Tibial nerve (tissue), 4 donors: ENCODE results near the gene FYB2. TPM values are rescaled to one million over a fixed set of nuclear protein-coding genes. Genes with fewer than 3 reads are reported as not detected.

Experiments
- DNase-seq, 2 donors: peaks; one replicate each; pipeline ENCODE4 v3.0.0-alpha.2; 2019; ENCODE audit warnings: low spot score in 2 of 2
- H3K27ac ChIP-seq, 4 donors: fragments of 200-600 bp; sonication (generic) in 3 of 4; one replicate each; pipeline ENCODE4 v1.5.1; 2017 to 2019; ENCODE audit warnings: mild to moderate bottlenecking in 1 of 4
- H3K27me3 ChIP-seq, 2 donors: fragments of 200-600 bp; sonication (generic) in 1 of 2; one replicate each; pipeline versions ENCODE4 v1.5.1 to v1.6.0; 2017 to 2019
- H3K36me3 ChIP-seq, 3 donors: fragments of 200-600 bp; sonication (generic); one replicate each; pipeline ENCODE4 v1.5.1; 2018 to 2019
- H3K4me1 ChIP-seq, 4 donors: fragments of 200-600 bp; sonication (generic) in 3 of 4; one replicate each; pipeline ENCODE4 v1.5.1; 2017 to 2019
- H3K4me3 ChIP-seq, 4 donors: fragments of 200-600 bp; sonication (generic) in 3 of 4; one replicate each; pipeline ENCODE4 v1.5.1; 2017 to 2019; ENCODE audit warnings: mild to moderate bottlenecking in 1 of 4, moderate library complexity in 1 of 4
- H3K9me3 ChIP-seq, 4 donors: fragments of 200-600 bp; sonication (generic) in 3 of 4; one replicate each; pipeline ENCODE4 v1.5.1; 2017 to 2019
- EP300 ChIP-seq, 2 donors: sonication (generic); formaldehyde crosslinking; IDR thresholded peaks; one replicate each; pipeline ENCODE4 v1.6.1; 2017; ENCODE audit warnings: antibody characterized with exemption in 2 of 2, mild to moderate bottlenecking in 1 of 2
- POLR2A ChIP-seq, 2 donors: fragments of 450-650 bp; IDR thresholded peaks; one replicate each; pipeline ENCODE4 v1.6.1; 2017; ENCODE audit warnings: antibody characterized with exemption in 2 of 2, mild to moderate bottlenecking in 2 of 2, moderate library complexity in 2 of 2
- WGBS, 2 donors: methylation state at CpG; one replicate each; pipeline ENCODE4 v1.1.5; 2018; 5-methylcytosine and 5-hydroxymethylcytosine counted together
- total RNA-seq, 4 donors: library from RNA; depleted of rRNA; stranded (reverse); fragments of >200 nt; gene quantifications; one replicate each; pipeline ENCODE4 v1.1.0, GENCODE V29; 2016
- TF ChIP-seq, protein P1 (sequence below), 5 experiments: fragments of 200-600 bp in 3 of 5; fragments of 450-650 bp in 2 of 5; sonication (generic) in 3 of 5; IDR thresholded peaks; one replicate each; pipeline ENCODE4 v1.5.1; 2016 to 2019; ENCODE audit warnings: antibody characterized with exemption in 5 of 5, mild to moderate bottlenecking in 3 of 5, moderate library complexity in 2 of 5

Gene FYB2
- total RNA-seq, 4 donors from 2014 or later = not detected

- Histone ChIP-seq H3K36me3 (no peaks in the 10 kb centered on the region), H3K9me3 (no peaks in the 10 kb centered on the region), H3K27ac (no peak overlapping the region), H3K27me3 (no peaks in the 10 kb centered on the region), H3K4me3 (no peak overlapping the region), H3K4me1 (no peaks in the 10 kb centered on the region)
- no peak for DNase-seq
- WGBS, 2 donors = 89 to 93% methylated on average over 2 of the region's 2 CpGs
- TF ChIP-seq EP300 (IDR thresholded peaks at IDR 0.05) (no peak), POLR2A (IDR thresholded peaks at IDR 0.05) (no peak)
- TF ChIP-seq, protein P1, sequence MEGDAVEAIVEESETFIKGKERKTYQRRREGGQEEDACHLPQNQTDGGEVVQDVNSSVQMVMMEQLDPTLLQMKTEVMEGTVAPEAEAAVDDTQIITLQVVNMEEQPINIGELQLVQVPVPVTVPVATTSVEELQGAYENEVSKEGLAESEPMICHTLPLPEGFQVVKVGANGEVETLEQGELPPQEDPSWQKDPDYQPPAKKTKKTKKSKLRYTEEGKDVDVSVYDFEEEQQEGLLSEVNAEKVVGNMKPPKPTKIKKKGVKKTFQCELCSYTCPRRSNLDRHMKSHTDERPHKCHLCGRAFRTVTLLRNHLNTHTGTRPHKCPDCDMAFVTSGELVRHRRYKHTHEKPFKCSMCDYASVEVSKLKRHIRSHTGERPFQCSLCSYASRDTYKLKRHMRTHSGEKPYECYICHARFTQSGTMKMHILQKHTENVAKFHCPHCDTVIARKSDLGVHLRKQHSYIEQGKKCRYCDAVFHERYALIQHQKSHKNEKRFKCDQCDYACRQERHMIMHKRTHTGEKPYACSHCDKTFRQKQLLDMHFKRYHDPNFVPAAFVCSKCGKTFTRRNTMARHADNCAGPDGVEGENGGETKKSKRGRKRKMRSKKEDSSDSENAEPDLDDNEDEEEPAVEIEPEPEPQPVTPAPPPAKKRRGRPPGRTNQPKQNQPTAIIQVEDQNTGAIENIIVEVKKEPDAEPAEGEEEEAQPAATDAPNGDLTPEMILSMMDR (IDR thresholded peaks at IDR 0.05) = no peak
Measured at GRCh38 chr1:56755911-56756310, 63.3 kb downstream of the FYB2 start.

- Histone ChIP-seq H3K27me3 (no peaks in the 10 kb centered on the region), H3K27ac (no peak overlapping the region), H3K4me1 (no peaks in the 10 kb centered on the region), H3K9me3 (no peaks in the 10 kb centered on the region), H3K4me3 (no peak overlapping the region), H3K36me3 (no peaks in the 10 kb centered on the region)
- DNase-seq = no peak
- WGBS, 2 donors = 53 to 63% methylated on average over 1 of the region's 1 CpG
- TF ChIP-seq POLR2A (IDR thresholded peaks at IDR 0.05) = no peak
- TF ChIP-seq, protein P1 (IDR thresholded peaks at IDR 0.05) = no peak
- TF ChIP-seq EP300 (IDR thresholded peaks at IDR 0.05) = no peak
Measured at GRCh38 chr1:56754708-56755479, 64.3 kb downstream of the FYB2 start.

GRCh38 chr1:56745231-56745630, 74.0 kb downstream of the FYB2 start:
- no peaks in the 10 kb centered on the region for H3K4me1 ChIP-seq
- H3K4me3 ChIP-seq = no peak overlapping the region
- no peak for DNase-seq
- H3K9me3 ChIP-seq = no peaks in the 10 kb centered on the region
- TF ChIP-seq, protein P1 (IDR thresholded peaks at IDR 0.05) = no peak
- no peak for TF ChIP-seq EP300 (IDR thresholded peaks at IDR 0.05)
- no peak for TF ChIP-seq POLR2A (IDR thresholded peaks at IDR 0.05)
- H3K27me3 ChIP-seq = peaks cover 0 to 11% of the 10 kb centered on the region in 2 donors
- WGBS, 2 donors = 78 to 89% methylated on average over 3 of the region's 3 CpGs
- no peaks in the 10 kb centered on the region for H3K36me3 ChIP-seq
- H3K27ac ChIP-seq = no peak overlapping the region

DNA sequence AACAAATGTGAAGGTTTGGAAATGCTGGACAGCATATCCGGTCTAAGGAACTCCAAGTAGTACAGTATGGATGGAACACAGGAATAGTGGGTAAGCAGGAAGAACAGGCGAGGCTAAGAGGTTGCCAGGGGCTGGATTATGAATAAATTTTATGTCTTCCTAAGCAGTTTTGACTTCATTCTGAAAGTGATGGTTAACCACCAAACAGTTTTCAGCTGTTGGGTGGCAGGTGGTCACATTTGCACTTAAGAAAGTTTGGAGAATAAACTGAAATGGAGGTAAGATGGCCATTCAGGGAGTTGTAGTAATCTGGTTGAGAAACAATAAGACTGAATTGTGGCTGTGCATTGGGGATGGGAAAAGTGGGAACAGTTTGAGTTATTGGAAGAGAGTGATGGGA, 90.2 kb downstream of the FYB2 start:
- Histone ChIP-seq H3K27ac (no peak overlapping the region), H3K4me3 (no peak overlapping the region), H3K9me3 (no peaks in the 10 kb centered on the region), H3K36me3 (no peaks in the 10 kb centered on the region), H3K4me1 (no peaks in the 10 kb centered on the region), H3K27me3 (no peaks in the 10 kb centered on the region)
- DNase-seq = no peak
- 83 to 84% methylated on average over 2 of the region's 2 CpGs for WGBS, 2 donors
- TF ChIP-seq EP300 (IDR thresholded peaks at IDR 0.05) = no peak
- no peak for TF ChIP-seq POLR2A (IDR thresholded peaks at IDR 0.05)
- TF ChIP-seq, protein P1 (IDR thresholded peaks at IDR 0.05) = no peak

- TF ChIP-seq, protein P1 (IDR thresholded peaks at IDR 0.05) = no peak
- TF ChIP-seq EP300 (IDR thresholded peaks at IDR 0.05) (no peak), POLR2A (IDR thresholded peaks at IDR 0.05) (no peak)
- Histone ChIP-seq H3K36me3 (no peaks in the 10 kb centered on the region), H3K4me1 (no peaks in the 10 kb centered on the region), H3K27ac (no peak overlapping the region), H3K9me3 (no peaks in the 10 kb centered on the region), H3K27me3 (no peaks in the 10 kb centered on the region), H3K4me3 (no peak overlapping the region)
- no peak for DNase-seq
Measured at GRCh38 chr1:56726706-56727105, 92.5 kb downstream of the FYB2 start.
